Activated gamma-delta T cell (primary cell): ENCODE results near the gene TMEM94.

Experiments used
- DNase-seq: peaks from one replicate; lab custom pipeline; 2025; lab: John Stamatoyannopoulos, UW

TMEM94 gene

GRCh38 chr17:75496005-75496404 lies 39.6 kb downstream of the TMEM94 start:
- no peak for DNase-seq

- DNase-seq = no peak
Observed at GRCh38 chr17:75498039-75498725, 41.7 kb downstream of the TMEM94 start.

- DNase-seq = no peak
Observed at GRCh38 chr17:75498726-75499213, 42.3 kb downstream of the TMEM94 start.

GRCh38 chr17:75499313-75500022 lies 43.0 kb downstream of the TMEM94 start:
- no peak for DNase-seq

- DNase-seq = no peak
Observed at GRCh38 chr17:75500419-75501216, 44.2 kb downstream of the TMEM94 start.

- no peak for DNase-seq
Observed at GRCh38 chr17:75501378-75502071, 45.1 kb downstream of the TMEM94 start.

- DNase-seq = no peak
Observed at GRCh38 chr17:75502072-75502720, 45.8 kb downstream of the TMEM94 start.

- no peak for DNase-seq
Observed at GRCh38 chr17:75502721-75503329, 46.4 kb downstream of the TMEM94 start.

- no peak for DNase-seq
Observed at GRCh38 chr17:75503337-75503950, 47.0 kb downstream of the TMEM94 start.

- DNase-seq = no peak
Observed at GRCh38 chr17:75503976-75504346, 47.5 kb downstream of the TMEM94 start.

GRCh38 chr17:75504347-75505151 lies 48.1 kb downstream of the TMEM94 start:
- no peak for DNase-seq

- no peak for DNase-seq
Observed at GRCh38 chr17:75505152-75505409, 48.6 kb downstream of the TMEM94 start.

- DNase-seq = no peak
Observed at GRCh38 chr17:75505640-75506039, 49.2 kb downstream of the TMEM94 start.

GRCh38 chr17:75506134-75506533 lies 49.7 kb downstream of the TMEM94 start:
- no peak for DNase-seq

- no peak for DNase-seq
Observed at GRCh38 chr17:75506888-75507287, 50.5 kb downstream of the TMEM94 start.

- no peak for DNase-seq
Observed at GRCh38 chr17:75507733-75508719, 51.6 kb downstream of the TMEM94 start.

GRCh38 chr17:75508931-75509361 lies 52.5 kb downstream of the TMEM94 start:
- no peak for DNase-seq

GRCh38 chr17:75509528-75510258 lies 53.3 kb downstream of the TMEM94 start:
- no peak for DNase-seq
